Activated CD4-positive, alpha-beta T cell treated with anti-CD3 and anti-CD28 coated beads, Interleukin-2, Interleukin-4, amounts not matched to agents 100 ng/mL and 50 ng/mL, durations not matched to agents 16 hours and 8 hours (primary cell): ENCODE results near the gene CHST11.

Source experiments
- DNase-seq: peaks from one replicate; pipeline ENCODE4 v3.0.0-alpha.2; 2020; ENCODE audit warnings: low spot score

Gene CHST11

DNA sequence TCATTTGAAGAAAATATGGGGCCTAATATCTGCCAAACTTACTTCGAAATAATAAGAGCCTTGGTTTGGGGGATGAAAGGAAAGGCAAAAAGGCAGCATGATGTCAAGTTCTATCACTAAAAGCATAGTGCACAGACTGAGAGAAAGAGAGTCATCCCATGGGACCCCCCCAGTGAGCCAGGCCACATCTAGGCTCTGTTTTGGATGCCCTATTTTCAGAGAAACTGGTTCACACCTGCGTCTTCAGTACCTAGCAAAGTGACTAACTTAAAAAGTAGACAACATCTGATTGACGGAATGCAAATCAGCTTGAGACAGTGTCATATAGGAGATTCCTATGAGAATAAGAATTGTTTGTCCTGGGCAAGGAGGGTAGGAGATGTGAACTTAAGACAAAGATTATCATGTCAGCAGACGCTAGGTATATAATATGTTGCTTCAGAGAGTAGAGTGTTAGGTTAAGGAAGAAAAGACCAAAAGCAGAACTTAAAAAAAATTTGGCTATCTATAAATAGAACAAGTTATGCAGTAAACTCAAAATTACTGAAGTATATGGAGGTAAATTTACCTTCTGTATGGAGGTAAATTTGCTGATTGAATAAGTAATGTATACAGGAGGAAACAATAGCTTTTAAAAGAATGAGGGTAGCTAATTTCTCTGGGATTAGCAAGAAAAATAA, 353.1 kb downstream of the CHST11 start:
- no peak for DNase-seq
